NCI-H1930 (cell line): ENCODE results near the gene TPH2.

ENCODE experiments used
- DNase-seq, 2 experiments: peaks; one replicate each; lab custom pipeline; 2025; lab: John Stamatoyannopoulos, UW

Gene TPH2

DNA sequence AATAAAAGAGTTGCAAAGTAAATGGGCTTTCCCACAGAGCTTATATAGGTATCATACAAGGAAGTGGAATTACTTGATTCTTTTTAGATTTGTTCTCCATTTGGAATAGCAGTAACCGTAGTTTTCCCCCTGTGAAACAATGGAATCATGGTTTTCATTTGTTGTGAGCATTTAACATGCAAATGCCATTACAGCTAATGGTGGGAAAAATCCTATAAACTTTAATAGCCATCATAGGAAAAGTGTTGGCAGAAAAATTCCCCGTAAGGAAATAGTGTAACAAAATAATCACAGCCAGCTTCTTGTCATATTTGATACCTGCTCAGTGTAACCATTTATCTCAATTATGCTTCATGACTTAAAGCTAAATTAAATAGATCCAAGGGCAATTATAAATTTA lies 95.3 kb downstream of the TPH2 start:
- DNase-seq = no peak

DNA sequence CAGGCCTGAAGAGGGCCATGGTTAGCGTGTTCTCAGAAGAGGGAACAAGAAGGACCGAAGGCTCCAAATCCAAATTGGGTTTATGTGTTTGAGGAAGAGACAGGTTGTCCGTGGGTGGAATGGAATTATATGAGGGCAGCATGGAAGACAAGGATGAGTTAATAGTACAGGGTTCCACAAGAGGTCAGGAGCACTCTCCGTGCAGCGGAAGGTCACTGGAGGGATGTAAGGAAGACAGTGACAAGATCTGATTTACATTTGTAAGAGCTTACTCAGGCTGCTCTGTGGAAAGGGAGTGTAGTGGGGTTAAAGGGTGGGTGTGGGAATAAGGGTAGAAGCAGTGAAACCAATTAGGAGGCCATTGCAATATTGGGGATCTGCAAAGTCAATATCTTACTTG lies 97.0 kb downstream of the TPH2 start:
- no peak for DNase-seq

DNA sequence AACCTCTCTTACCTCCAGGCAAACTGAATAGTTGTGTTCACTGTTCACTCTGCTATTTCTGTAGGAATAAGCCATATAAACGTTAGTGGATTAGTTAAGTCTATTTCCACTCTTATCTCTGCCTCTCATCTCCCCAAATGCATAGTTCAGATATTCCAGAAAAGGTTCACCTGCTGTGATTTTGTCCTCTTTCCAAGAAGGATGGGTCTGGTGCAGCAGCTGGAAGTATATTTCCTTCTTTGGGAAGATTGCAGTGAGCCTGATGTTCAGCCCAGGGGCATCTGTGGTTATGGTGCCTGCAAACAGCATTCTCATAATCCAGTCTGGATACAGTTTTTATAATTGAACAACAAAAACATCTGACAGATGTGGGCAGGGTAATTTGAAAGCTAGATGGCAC lies 97.7 kb downstream of the TPH2 start:
- no peak for DNase-seq

DNA sequence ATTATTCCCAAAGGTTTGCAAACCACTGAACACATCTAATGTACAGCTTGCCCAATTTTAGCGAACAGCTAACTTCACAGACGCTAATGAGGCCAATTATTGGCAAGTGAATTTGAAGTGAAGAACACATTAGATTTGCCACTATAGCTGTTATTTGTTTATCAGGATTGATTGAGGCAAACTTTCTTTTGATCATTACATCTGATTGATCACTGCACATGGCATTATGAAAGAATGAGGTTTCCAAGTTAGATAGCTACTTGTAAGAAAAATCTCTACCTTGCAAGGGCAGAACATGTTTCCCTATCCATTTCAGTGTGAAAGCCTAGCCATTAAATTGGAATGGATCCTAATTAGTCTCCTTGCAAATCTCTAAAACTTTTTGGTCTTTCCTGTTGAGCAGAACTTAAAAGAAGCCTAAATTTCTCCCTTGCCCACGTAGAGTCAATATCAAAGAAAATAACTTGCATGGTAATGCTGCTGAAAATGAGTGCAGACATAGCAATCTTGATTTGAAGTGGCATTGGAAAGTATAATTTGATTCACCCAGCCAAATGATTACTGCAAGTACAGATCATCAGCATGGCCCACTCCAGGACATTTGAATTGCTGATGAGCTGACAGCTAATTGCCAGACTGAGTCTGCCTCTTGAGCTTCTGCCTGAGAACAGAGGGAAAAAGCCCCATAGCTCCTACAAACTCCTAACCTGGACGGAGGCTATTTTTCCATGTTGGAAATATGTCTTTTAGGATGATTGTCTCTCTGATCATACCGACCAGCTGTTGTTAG lies 98.6 kb downstream of the TPH2 start:
- no peak for DNase-seq

- no peak for DNase-seq
These were observed 103.2 kb downstream of the TPH2 start for GRCh38 chr12:72041811-72042210.

DNA sequence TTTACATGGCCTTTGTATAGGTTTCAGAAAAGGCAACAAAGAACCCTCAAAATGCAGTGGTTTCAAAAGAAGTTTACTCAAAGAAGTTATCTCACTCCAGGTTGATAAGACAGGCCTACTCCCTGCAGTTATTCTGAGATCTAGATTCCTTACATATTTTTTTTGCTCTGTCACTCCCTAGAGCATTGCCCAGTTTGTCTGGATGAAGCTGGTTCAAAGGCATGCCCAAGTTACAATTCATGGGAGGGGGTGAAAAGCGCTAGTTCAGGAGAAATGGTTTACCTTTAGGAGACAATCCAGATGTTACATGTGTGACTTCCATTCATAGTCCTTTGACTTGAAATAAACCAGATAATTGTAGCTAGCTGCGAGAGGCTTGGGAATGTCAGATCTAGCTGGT lies 115.0 kb downstream of the TPH2 start:
- DNase-seq = no peak

DNA sequence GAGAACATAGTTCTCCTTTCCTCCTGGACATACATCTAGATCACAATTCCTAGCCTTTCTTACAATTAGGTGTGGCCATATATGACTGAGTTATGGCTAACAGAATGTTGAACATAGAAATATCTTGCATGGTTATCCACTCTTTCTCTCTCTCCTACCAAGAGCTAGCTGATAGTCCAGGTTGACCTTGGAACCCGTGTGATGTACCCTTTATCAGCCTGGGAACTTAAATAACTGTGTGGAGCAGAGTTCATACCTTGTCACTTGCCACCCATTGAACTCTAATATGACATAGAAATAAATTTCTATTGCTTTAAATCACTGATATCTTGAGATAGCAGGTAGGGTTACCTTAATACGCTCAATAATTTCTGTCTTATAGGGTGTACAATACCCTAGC lies 115.9 kb downstream of the TPH2 start:
- DNase-seq = no peak

DNA sequence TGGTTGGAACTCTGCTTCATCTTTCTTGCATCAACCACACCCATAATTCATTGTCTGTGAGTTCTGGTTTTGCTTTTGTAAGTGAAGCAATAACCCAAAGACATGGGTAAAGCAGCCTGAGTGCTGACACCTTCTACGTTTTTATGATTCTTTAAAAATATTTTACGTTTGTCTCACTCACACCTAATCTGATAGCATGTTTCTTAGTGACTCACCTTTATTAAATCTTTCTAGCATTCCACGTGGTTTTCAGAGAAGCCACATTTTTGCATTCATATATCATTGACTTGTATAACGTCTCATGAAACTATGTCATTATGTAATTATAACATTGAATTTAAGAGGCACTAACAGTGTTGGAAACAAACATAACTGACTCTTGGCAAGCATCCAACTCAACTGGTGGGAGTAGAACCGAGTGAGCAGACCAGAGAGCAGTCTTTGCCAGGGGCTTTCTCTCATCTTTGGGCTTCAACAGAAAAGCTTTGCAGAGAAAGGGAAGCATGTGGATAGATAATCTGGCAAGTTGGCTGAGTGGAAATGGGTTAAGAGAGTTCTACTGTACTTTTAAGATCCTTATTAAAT lies 118.8 kb downstream of the TPH2 start:
- no peak for DNase-seq

DNA sequence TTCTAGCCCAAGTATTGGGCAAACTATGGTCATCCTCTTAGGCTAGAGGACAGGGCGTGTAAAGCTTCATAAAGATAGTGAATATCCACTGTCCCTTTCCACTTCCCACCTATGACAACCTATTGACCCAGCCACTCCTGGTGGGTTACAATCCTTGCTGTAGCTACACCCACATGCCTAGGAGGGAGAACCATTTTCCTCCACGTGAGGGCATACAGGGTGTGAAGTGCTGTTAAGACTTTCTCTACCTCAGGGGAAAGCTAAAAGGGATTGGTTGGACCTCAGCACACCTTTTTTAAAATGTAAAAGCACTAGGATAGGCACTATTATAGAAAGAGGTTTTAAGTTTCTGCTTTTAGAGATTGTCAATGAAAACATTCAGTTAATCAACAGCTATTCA lies 124.4 kb downstream of the TPH2 start:
- DNase-seq = no peak

DNA sequence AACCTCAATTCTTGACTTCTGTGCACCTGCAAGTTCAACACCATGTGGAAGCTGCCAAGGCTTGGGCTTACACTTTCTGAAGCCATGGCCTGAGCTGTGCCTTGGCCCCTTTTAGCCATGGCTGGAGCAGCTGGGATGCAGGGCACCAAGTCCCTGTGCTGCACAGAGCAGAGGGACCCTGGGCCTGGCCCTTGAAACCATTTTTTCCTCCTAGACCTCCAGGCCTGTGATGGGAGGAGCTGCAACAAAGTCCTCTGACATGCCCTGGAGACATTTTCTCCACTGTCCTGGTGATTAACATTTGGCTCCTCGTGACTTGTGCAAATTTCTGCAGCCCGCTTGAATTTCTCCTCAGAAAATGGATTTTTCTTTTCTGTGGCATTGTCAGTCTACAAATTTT lies 132.4 kb downstream of the TPH2 start:
- DNase-seq = no peak

GRCh38 chr12:72072592-72073212 lies 134.1 kb downstream of the TPH2 start:
- DNase-seq = no peak

GRCh38 chr12:72074065-72074464 lies 135.4 kb downstream of the TPH2 start:
- DNase-seq = no peak

DNA sequence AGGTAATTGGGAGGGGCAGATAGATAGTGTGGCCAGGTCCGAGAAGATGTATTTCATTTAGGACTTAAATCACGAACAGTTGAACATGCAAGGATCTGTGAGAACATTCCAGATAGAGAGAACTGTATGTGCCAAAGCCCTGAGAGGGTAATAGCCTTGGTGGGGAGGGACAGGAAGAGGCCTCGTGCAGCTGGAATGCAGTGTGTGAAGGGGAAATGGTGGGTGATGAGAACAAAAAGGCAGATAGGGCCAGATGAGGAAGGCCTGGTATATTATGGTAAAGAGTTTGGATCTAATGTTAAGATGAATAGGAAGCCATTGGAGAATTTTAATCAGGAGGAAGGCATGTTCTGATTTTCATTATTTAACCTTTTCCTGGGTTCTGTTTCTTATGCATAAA lies 136.3 kb downstream of the TPH2 start:
- no peak for DNase-seq

- DNase-seq = no peak
These were observed 136.8 kb downstream of the TPH2 start for GRCh38 chr12:72075401-72075800.

- DNase-seq = no peak
These were observed 137.4 kb downstream of the TPH2 start for GRCh38 chr12:72075891-72076557.

DNA sequence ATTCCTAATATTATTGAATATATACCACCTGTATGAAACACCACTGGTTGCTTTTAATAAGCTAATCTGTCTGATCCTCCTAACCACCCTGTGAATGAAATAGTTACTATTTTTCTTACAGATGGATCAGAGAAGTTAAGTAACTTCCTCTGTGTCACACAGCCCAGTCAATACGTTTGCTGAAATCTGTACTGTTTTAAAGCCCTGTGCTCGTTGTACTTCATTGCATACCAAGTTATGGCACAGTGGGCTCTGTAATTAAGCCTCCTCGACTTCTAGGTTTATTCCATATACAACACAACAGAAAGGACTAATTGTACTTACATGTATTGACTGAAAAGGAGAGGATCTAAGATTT lies 137.9 kb downstream of the TPH2 start:
- no peak for DNase-seq

DNA sequence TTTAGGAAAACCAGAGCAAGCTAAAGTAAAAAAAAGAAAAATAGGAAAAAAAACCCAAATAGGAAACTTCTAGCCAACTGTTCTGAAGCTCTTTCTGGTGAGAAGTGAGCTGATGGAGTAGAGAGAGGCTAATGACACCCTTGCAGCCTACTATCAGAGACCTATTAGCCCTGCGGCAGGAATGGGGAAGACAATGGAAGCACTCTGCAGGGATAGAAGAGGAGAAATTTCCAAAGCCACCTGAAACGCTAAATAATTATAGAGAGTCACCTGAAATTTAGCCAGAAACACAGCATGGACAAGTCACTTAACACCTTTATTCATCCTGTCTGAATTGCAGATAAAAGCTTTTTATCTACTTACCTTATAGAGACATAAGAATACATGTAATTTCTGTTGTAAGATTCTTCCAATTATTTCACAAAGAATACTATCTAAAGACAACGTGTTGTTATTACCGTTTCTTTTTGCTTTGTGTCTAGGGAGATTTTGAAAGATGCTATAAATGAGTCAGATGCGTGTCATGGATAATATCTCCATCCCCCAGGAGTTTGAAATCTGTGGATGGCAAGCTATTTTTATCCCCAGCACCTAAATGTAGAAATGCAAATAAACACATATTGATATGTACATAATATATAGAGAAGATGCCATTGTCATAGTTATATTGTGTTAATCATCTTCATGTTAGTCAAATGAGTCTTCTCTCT lies 138.6 kb downstream of the TPH2 start:
- peak; percentile 55 to 64 for DNase-seq

DNA sequence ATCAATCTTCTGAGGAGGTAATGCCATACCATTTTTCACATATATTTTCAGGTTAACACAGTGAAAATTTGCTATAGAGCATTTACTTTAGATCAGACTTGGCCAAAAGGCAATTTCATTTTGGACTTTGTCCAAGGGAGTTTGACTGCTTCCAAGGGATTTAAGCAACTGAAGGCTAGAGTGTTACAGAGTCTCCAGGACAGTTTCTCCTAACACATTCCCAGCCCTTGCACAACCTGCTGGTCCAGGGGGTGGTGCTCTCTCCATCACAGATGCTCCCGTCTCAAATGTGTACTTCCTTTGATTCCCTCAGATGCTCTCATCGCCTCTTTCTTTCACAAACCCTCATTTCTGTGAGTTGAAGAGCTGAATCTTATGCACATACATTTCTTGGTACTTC lies 143.1 kb downstream of the TPH2 start:
- no peak for DNase-seq
